ENCODE measurements around the gene SYMPK.

The SYMPK gene

GRCh38 chr19:45779231-45780145 lies 83.5 kb downstream of the SYMPK start:
- peak; percentile 33 for DNase-seq

GRCh38 chr19:45778010-45778661 lies 84.8 kb downstream of the SYMPK start:
- DNase-seq, result no peak

- no peak for DNase-seq
Measured at GRCh38 chr19:45777395-45777961, 85.5 kb downstream of the SYMPK start.

- DNase-seq, result no peak
Measured at GRCh38 chr19:45774765-45775164, 88.2 kb downstream of the SYMPK start.

- no peak for DNase-seq
Measured at GRCh38 chr19:45773384-45773783, 89.6 kb downstream of the SYMPK start.

- DNase-seq, result no peak
Measured at GRCh38 chr19:45772912-45773311, 90.0 kb downstream of the SYMPK start.

GRCh38 chr19:45772130-45772840 lies 90.7 kb downstream of the SYMPK start:
- DNase-seq, result no peak

GRCh38 chr19:45771311-45771933 lies 91.5 kb downstream of the SYMPK start:
- DNase-seq, result no peak

- DNase-seq, result peak; percentile 98
Measured at GRCh38 chr19:45770192-45771101, 92.5 kb downstream of the SYMPK start.

- no peak for DNase-seq
Measured at GRCh38 chr19:45769821-45770191, 93.1 kb downstream of the SYMPK start.

- DNase-seq, result peak; percentile 98
Measured at GRCh38 chr19:45768984-45769782, 93.8 kb downstream of the SYMPK start, which contains the start of gene SIX5. SIX5 (minus strand) TSS chr19:45769252; CDS start chr19:45768844, 408 bp downstream.

- DNase-seq, result peak; percentile 55
Measured at GRCh38 chr19:45768655-45768983, 94.3 kb downstream of the SYMPK start.

- peak; percentile 68 for DNase-seq
Measured at GRCh38 chr19:45767881-45768654, 94.9 kb downstream of the SYMPK start.

- DNase-seq, result peak; percentile 86
Measured at GRCh38 chr19:45767410-45767880, 95.5 kb downstream of the SYMPK start.

- DNase-seq, result peak; percentile 41
Measured at GRCh38 chr19:45766869-45767346, 96.0 kb downstream of the SYMPK start.

GRCh38 chr19:45766296-45766868 lies 96.6 kb downstream of the SYMPK start:
- DNase-seq, result no peak

GRCh38 chr19:45765702-45766295 lies 97.1 kb downstream of the SYMPK start:
- DNase-seq, result no peak
